Limb (tissue), 2 donors: ENCODE data around the gene DNAH1.
A peak's percentile ranks its signal among the peaks of the same experiment; 100 is the strongest.
"Not testable (repeated sequence)": the region's sequence is repeated elsewhere in the genome, so short reads cannot be mapped to it uniquely, and the experiment has no call there.

Experiments
- DNase-seq, 2 donors: peaks; one replicate each; pipeline ENCODE4 v3.0.0-alpha.2; 2016; ENCODE audit errors: extremely low spot score in 2 of 2

The DNAH1 gene

GRCh38 chr3:52315977-52316764 lies at the start of gene DNAH1:
Gene DNAH1, plus strand, starts transcription at chr3:52316319. Its CDS starts 6,124 bp downstream, at chr3:52322443.
- no peak for DNase-seq

GRCh38 chr3:52268036-52268435 lies 48.1 kb upstream of the DNAH1 start:
- DNase-seq: no peak

- DNase-seq: no peak
Observed at GRCh38 chr3:52269776-52270175, 46.3 kb upstream of the DNAH1 start.

GRCh38 chr3:52270252-52270754 lies 45.8 kb upstream of the DNAH1 start:
- DNase-seq: no peak

- DNase-seq: not testable (repeated sequence)
Observed at GRCh38 chr3:52272172-52272571, 43.9 kb upstream of the DNAH1 start.

- no peak for DNase-seq
Observed at GRCh38 chr3:52272831-52273230, 43.3 kb upstream of the DNAH1 start.

- DNase-seq: not testable (repeated sequence)
Observed at GRCh38 chr3:52274781-52275180, 41.3 kb upstream of the DNAH1 start.

GRCh38 chr3:52277071-52277964 lies 38.8 kb upstream of the DNAH1 start:
- peak in 1 of 2 donors; percentile 79 for DNase-seq

GRCh38 chr3:52277972-52278509 lies 38.1 kb upstream of the DNAH1 start:
- DNase-seq: peak in 1 of 2 donors; percentile 36

- DNase-seq: peak; percentile 97 to 99
Observed at GRCh38 chr3:52278510-52279069, 37.5 kb upstream of the DNAH1 start, which contains the start of gene WDR82. Gene WDR82, minus strand, starts transcription at chr3:52278649. Its CDS starts 288 bp downstream, at chr3:52278361.

GRCh38 chr3:52279596-52279995 lies 36.5 kb upstream of the DNAH1 start:
- DNase-seq: no peak

- peak; percentile 60 to 81 for DNase-seq
Observed at GRCh38 chr3:52280050-52280461, 36.1 kb upstream of the DNAH1 start.

GRCh38 chr3:52281981-52282801 lies 33.9 kb upstream of the DNAH1 start:
- DNase-seq: no peak

- no peak for DNase-seq
Observed at GRCh38 chr3:52283306-52283705, 32.8 kb upstream of the DNAH1 start.

- DNase-seq: not testable (repeated sequence)
Observed at GRCh38 chr3:52284051-52284450, 32.1 kb upstream of the DNAH1 start.

GRCh38 chr3:52286777-52287110 lies 29.4 kb upstream of the DNAH1 start:
- no peak for DNase-seq

GRCh38 chr3:52288674-52289073 lies 27.4 kb upstream of the DNAH1 start:
- peak in 1 of 2 donors; percentile 27 for DNase-seq

- DNase-seq: peak in 1 of 2 donors; percentile 18
Observed at GRCh38 chr3:52289338-52289746, 26.8 kb upstream of the DNAH1 start.

GRCh38 chr3:52289747-52290595 lies 26.1 kb upstream of the DNAH1 start:
- DNase-seq: peak in 1 of 2 donors; percentile 28
